Caco-2 (cell line): Measurements from ENCODE around the gene SARNP. TPM values are rescaled to one million over a fixed set of nuclear protein-coding genes. Genes with fewer than 3 reads are reported as not detected.

Experiments used
- BruUV-seq: library from RNA; stranded (reverse); fragments of 400-500 nt; replicated peaks from 2 replicates; lab custom pipeline; 2021; lab: Mats Ljungman, UMichigan
- CTCF ChIA-PET: fragments of 300-600 bp; sonication (Branson Sonifier 250); formaldehyde crosslinking; loops from one replicate; lab custom pipeline; 2022; ENCODE audit warnings: antibody characterized with exemption; lab: Charles Lee
- POLR2A ChIA-PET: fragments of 300-600 bp; sonication (Branson Sonifier 250); formaldehyde crosslinking; loops from one replicate; lab custom pipeline; 2022; ENCODE audit warnings: antibody characterized with exemption; lab: Charles Lee
- DNase-seq, 2 experiments: peaks; one replicate each; pipeline versions ENCODE4 v3.0.0 to v3.0.0-alpha.2; 2020 to 2022
- H3K27me3 ChIP-seq: replicated peaks from 2 replicates; pipeline ENCODE4 v1.6.0; 2011; ENCODE audit warnings: low read length; ENCODE audit not compliant: control insufficient read depth, insufficient read depth
- H3K36me3 ChIP-seq: 2 replicates; pipeline ENCODE4 v1.5.1; 2011; ENCODE audit warnings: low read length; ENCODE audit not compliant: control insufficient read depth, insufficient read depth
- H3K4me1 ChIP-seq: fragments of 250-450 bp; sonication (Bioruptor Pico); 2 replicates; pipeline ENCODE4 v1.5.1; 2020; ENCODE audit warnings: mild to moderate bottlenecking
- H3K4me3 ChIP-seq: 2 replicates; pipeline ENCODE4 v1.5.1; 2011; ENCODE audit warnings: low read depth, mild to moderate bottlenecking, control low read depth, low read length
- H3K9me3 ChIP-seq: fragments of 250-450 bp; sonication (Bioruptor Pico); 2 replicates; pipeline ENCODE4 v1.5.1; 2020; ENCODE audit warnings: mild to moderate bottlenecking, moderate library complexity
- H3K27ac Mint-ChIP-seq: one replicate; pipeline ENCODE4 v1.8.0; 2022; ENCODE audit warnings: mixed read lengths; ENCODE audit not compliant: unreplicated experiment
- H3K27me3 Mint-ChIP-seq: one replicate; pipeline ENCODE4 v1.8.0; 2022; ENCODE audit warnings: mixed read lengths; ENCODE audit not compliant: insufficient read depth, unreplicated experiment
- H3K36me3 Mint-ChIP-seq: one replicate; pipeline ENCODE4 v1.8.0; 2022; ENCODE audit warnings: mild to moderate bottlenecking, mixed read lengths; ENCODE audit not compliant: insufficient read depth, unreplicated experiment
- H3K4me1 Mint-ChIP-seq: one replicate; pipeline ENCODE4 v1.8.0; 2022; ENCODE audit warnings: low read depth, mixed read lengths; ENCODE audit not compliant: unreplicated experiment
- H3K4me3 Mint-ChIP-seq: one replicate; pipeline ENCODE4 v1.8.0; 2022; ENCODE audit warnings: mild to moderate bottlenecking, moderate library complexity, mixed read lengths; ENCODE audit not compliant: unreplicated experiment
- H3K9me3 Mint-ChIP-seq: one replicate; pipeline ENCODE4 v1.8.0; 2022; ENCODE audit warnings: mixed read lengths; ENCODE audit not compliant: unreplicated experiment
- CTCF ChIP-seq, 2 experiments: fragments of 200-600 bp in 1 of 2; IDR thresholded peaks; 1 replicate in 1 of 2; 2 replicates in 1 of 2; pipeline versions ENCODE4 v1.5.1 to v1.8.0; 2011 to 2022; ENCODE audit warnings: antibody characterized with exemption in 1 of 2, control low read depth in 1 of 2, inconsistent platforms in 1 of 2, low read depth in 1 of 2, low read length in 1 of 2, mild to moderate bottlenecking in 1 of 2, moderate library complexity in 1 of 2; ENCODE audit not compliant: insufficient read depth in 1 of 2, severe bottlenecking in 1 of 2, unreplicated experiment in 1 of 2
- intact Hi-C: fragments of 100-400 bp; cut with micrococcal nuclease; formaldehyde crosslinking; loops from one replicate; pipeline ENCODE4 v1.10.0; 2022; ENCODE audit not compliant: unreplicated experiment
- total RNA-seq: library from RNA; stranded (reverse); gene quantifications from 2 replicates; pipeline ENCODE4 v1.2.3, GENCODE V29; 2022

SARNP gene
- total RNA-seq, 1 experiment from 2014 or later = 77.6 TPM

GRCh38 chr12:55718015-55718414 is 99.5 kb downstream of the SARNP start:
- no peaks in the 10 kb centered on the region for H3K9me3 ChIP-seq
- BruUV-seq = no TSS peak
- Mint-ChIP-seq H3K4me3 (no peak overlapping the region), H3K9me3 (no peaks in the 10 kb centered on the region), H3K27ac (no peak overlapping the region), H3K27me3 (no peaks in the 10 kb centered on the region), H3K36me3 (peaks cover 27% of the 10 kb centered on the region), H3K4me1 (no peaks in the 10 kb centered on the region)
- POLR2A ChIA-PET = interaction anchor here (0.6 kb wide), 1 partner anchor 11 kb away, joined by 3 read pairs; the partner anchor contains the start of gene CD63
- CTCF ChIA-PET = interaction anchor here (1.8 kb wide), 1 partner anchor 36 kb away, joined by 5 read pairs; a partner anchor contains a TSS
- H3K4me1 ChIP-seq = peaks cover 40% of the 10 kb centered on the region
- no peaks in the 10 kb centered on the region for H3K36me3 ChIP-seq
- TF ChIP-seq CTCF (IDR thresholded peaks at IDR 0.05; ENCODE audit: insufficient read depth in 1 of 2, low read depth in 1 of 2, low read length in 1 of 2, severe bottlenecking in 1 of 2, unreplicated experiment in 1 of 2) = no peak
- no peaks in the 10 kb centered on the region for H3K27me3 ChIP-seq
- DNase-seq = no peak
- H3K4me3 ChIP-seq = no peak overlapping the region
- intact Hi-C loops = no loop called here

GRCh38 chr12:55717011-55718007 is 100.2 kb downstream of the SARNP start:
- no peaks in the 10 kb centered on the region for H3K9me3 ChIP-seq
- BruUV-seq = no TSS peak
- peaks cover 26% of the 10 kb centered on the region for H3K36me3 Mint-ChIP-seq
- H3K9me3 Mint-ChIP-seq = no peaks in the 10 kb centered on the region
- ChIA-PET CTCF (interaction anchor here (1.1 to 1.8 kb wide), 3 partner anchors 8 to 36 kb away, joined by 3 to 5 read pairs (median 4); a partner anchor contains a TSS), POLR2A (interaction anchor here (0.6 to 1.1 kb wide), 2 partner anchors 11 to 101 kb away, joined by 3 read pairs; partner anchors contain the start of genes CD63 and ORMDL2)
- peak overlapping the region; percentile 55 for H3K4me3 ChIP-seq
- intact Hi-C loops = no loop called here
- TF ChIP-seq CTCF (IDR thresholded peaks at IDR 0.05; ENCODE audit: insufficient read depth in 1 of 2, low read depth in 1 of 2, low read length in 1 of 2, severe bottlenecking in 1 of 2, unreplicated experiment in 1 of 2) = no peak
- H3K27ac Mint-ChIP-seq = peak overlapping the region; percentile 80
- H3K4me3 Mint-ChIP-seq = peak overlapping the region; percentile 69
- no peak for DNase-seq
- no peaks in the 10 kb centered on the region for H3K27me3 ChIP-seq
- H3K27me3 Mint-ChIP-seq = peaks cover 3% of the 10 kb centered on the region
- peaks cover 40% of the 10 kb centered on the region for H3K4me1 ChIP-seq
- H3K4me1 Mint-ChIP-seq = no peaks in the 10 kb centered on the region
- no peaks in the 10 kb centered on the region for H3K36me3 ChIP-seq

- no peaks in the 10 kb centered on the region for H3K4me1 Mint-ChIP-seq
- H3K27ac Mint-ChIP-seq = peak overlapping the region; percentile 80
- BruUV-seq = no TSS peak
- intact Hi-C loops = loop anchor here (1.0 kb wide), 1 partner anchor 8 kb away; no protein-coding TSS in a partner anchor
- no peak for DNase-seq
- ChIA-PET CTCF (interaction anchor here (1.1 to 1.8 kb wide), 4 partner anchors 8 to 35 kb away, joined by 3 to 5 read pairs (median 4); a partner anchor contains a TSS), POLR2A (interaction anchor here (1.0 to 1.3 kb wide), 3 partner anchors 12 to 102 kb away, joined by 3 to 7 read pairs (median 3); partner anchors contain the start of gene ORMDL2)
- no peaks in the 10 kb centered on the region for H3K9me3 Mint-ChIP-seq
- no peaks in the 10 kb centered on the region for H3K36me3 ChIP-seq
- peaks cover 19% of the 10 kb centered on the region for H3K36me3 Mint-ChIP-seq
- H3K9me3 ChIP-seq = no peaks in the 10 kb centered on the region
- TF ChIP-seq CTCF (IDR thresholded peaks at IDR 0.05; ENCODE audit: insufficient read depth in 1 of 2, low read depth in 1 of 2, low read length in 1 of 2, severe bottlenecking in 1 of 2, unreplicated experiment in 1 of 2) = no peak
- no peaks in the 10 kb centered on the region for H3K27me3 ChIP-seq
- peaks cover 40% of the 10 kb centered on the region for H3K4me1 ChIP-seq
- H3K27me3 Mint-ChIP-seq = peaks cover 7% of the 10 kb centered on the region
- peak overlapping the region; percentile 55 for H3K4me3 ChIP-seq
- peak overlapping the region; percentile 69 for H3K4me3 Mint-ChIP-seq
Observed at GRCh38 chr12:55716582-55716957, 101.0 kb downstream of the SARNP start.
